Activated T-cell treated with anti-CD3 and anti-CD28 coated beads, Interleukin-2, amount 50 U/mL, for 72 hours (primary cell): ENCODE data around the gene ATXN10. TPM values are rescaled to one million over a fixed set of nuclear protein-coding genes. Genes with fewer than 3 reads are reported as not detected.
"Not testable (repeated sequence)": the region's sequence is repeated elsewhere in the genome, so short reads cannot be mapped to it uniquely, and the experiment has no call there.

ENCODE experiments used
- ATAC-seq, 2 donors: fragments of 150-1000 bp; cut with Tn5 transposase; replicated peaks in 1 of 2; 2 replicates each; pipeline ENCODE4 v1.10.0; 2021; ENCODE audit warnings: moderate library complexity in 2 of 2, mild to moderate bottlenecking in 1 of 2
- DNase-seq, 2 donors: peaks; one replicate each; pipeline ENCODE4 v3.0.0; 2021 to 2022; ENCODE audit warnings: mixed read lengths in 1 of 2
- H3K27ac Mint-ChIP-seq: one replicate; pipeline ENCODE4 v1.8.0; 2022; ENCODE audit warnings: mild to moderate bottlenecking, moderate library complexity, mixed read lengths
- H3K27me3 Mint-ChIP-seq: one replicate; pipeline ENCODE4 v1.8.0; 2022; ENCODE audit warnings: low read depth, mixed read lengths
- H3K36me3 Mint-ChIP-seq, 2 donors: one replicate each; pipeline ENCODE4 v1.8.0; 2022; ENCODE audit warnings: mixed read lengths in 2 of 2, mild to moderate bottlenecking in 1 of 2; ENCODE audit not compliant: insufficient read depth in 2 of 2
- H3K4me1 Mint-ChIP-seq: one replicate; pipeline ENCODE4 v1.8.0; 2022; ENCODE audit warnings: low read depth, mixed read lengths
- H3K4me3 Mint-ChIP-seq, 2 donors: one replicate each; pipeline ENCODE4 v1.8.0; 2022; ENCODE audit warnings: mild to moderate bottlenecking in 2 of 2, mixed read lengths in 2 of 2, moderate library complexity in 2 of 2
- H3K9me3 Mint-ChIP-seq, 2 donors: one replicate each; pipeline ENCODE4 v1.8.0; 2022; ENCODE audit warnings: mixed read lengths in 2 of 2
- total RNA-seq, 2 donors: library from RNA; stranded (reverse); gene quantifications; one replicate each; pipeline ENCODE4 v1.2.3, GENCODE V29; 2022

ATXN10 gene
- total RNA-seq, 2 donors from 2014 or later = 88.7 to 93.9 TPM

DNA sequence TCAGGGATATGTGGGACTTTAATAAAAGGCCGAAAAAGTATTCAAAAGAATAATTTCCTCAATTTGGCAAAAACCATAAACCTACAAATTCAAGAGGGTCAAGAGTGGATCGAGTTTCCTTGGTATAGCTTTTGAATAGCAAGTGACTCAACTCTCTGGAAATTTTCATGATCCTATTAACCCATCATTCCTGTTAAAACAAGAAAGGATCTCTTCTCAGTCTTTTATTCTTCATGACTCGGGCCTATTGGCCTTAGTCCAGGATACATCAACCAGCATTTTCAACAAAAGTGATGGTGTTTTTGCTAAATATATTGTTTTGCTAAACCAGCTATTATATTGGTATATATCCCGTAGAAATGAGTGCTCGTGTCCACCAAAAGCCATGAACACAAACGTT is 110.3 kb downstream of the ATXN10 start:
- Mint-ChIP-seq H3K27ac (no peak overlapping the region), H3K4me3 (no peak overlapping the region), H3K9me3 (no peaks in the 10 kb centered on the region), H3K27me3 (no peaks in the 10 kb centered on the region), H3K4me1 (no peaks in the 10 kb centered on the region), H3K36me3 (peaks cover 0 to 4% of the 10 kb centered on the region in 2 donors)
- ATAC-seq (no peak), DNase-seq (no peak)

DNA sequence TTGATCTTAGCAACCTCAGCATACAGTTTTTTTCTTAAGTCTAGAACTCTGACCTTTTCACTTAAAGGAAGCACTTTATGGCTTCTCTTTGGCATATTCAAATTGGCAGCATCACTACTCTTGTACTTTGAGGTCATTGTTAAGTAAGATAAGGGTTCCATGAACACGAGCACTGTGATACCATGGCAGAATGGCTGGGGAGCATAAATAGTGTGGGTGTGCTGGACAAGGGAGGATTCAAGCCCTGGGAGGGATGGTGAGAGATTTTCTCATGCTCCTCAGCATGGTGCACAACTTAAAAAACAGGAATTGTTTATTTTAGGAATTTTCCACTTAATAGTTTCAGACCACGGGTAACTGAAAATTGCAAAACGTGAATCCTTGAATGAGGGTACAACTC is 111.4 kb downstream of the ATXN10 start:
- ATAC-seq = no peak
- H3K9me3 Mint-ChIP-seq = no peaks in the 10 kb centered on the region
- no peak overlapping the region for H3K27ac Mint-ChIP-seq
- DNase-seq = no peak
- no peaks in the 10 kb centered on the region for H3K27me3 Mint-ChIP-seq
- no peaks in the 10 kb centered on the region for H3K4me1 Mint-ChIP-seq
- no peak overlapping the region for H3K4me3 Mint-ChIP-seq
- H3K36me3 Mint-ChIP-seq = peaks cover 0 to 4% of the 10 kb centered on the region in 2 donors

DNA sequence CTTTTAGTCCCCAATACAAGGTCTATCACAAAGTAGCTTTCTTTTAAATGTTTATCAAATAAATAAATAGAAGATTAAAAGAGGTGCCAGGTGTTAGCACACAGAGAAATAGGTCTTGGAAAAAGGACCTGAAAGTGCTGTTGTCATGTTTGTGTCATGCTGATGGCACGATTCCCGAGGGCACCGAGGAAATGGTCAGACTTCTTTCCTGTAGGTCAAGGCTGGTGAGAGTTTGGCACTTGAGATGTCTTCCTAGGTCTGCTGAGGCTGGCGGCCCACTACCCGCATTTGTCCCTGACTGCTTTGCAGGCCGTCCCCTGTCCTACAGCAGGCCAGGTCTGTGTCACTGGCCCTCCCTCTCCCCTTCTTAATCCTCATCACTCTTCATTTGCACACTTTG is 112.1 kb downstream of the ATXN10 start:
- no peak overlapping the region for H3K4me3 Mint-ChIP-seq
- H3K27me3 Mint-ChIP-seq = no peaks in the 10 kb centered on the region
- peaks cover 0 to 3% of the 10 kb centered on the region in 2 donors for H3K36me3 Mint-ChIP-seq
- DNase-seq (no peak), ATAC-seq (no peak)
- H3K4me1 Mint-ChIP-seq = no peaks in the 10 kb centered on the region
- no peaks in the 10 kb centered on the region for H3K9me3 Mint-ChIP-seq
- H3K27ac Mint-ChIP-seq = no peak overlapping the region

DNA sequence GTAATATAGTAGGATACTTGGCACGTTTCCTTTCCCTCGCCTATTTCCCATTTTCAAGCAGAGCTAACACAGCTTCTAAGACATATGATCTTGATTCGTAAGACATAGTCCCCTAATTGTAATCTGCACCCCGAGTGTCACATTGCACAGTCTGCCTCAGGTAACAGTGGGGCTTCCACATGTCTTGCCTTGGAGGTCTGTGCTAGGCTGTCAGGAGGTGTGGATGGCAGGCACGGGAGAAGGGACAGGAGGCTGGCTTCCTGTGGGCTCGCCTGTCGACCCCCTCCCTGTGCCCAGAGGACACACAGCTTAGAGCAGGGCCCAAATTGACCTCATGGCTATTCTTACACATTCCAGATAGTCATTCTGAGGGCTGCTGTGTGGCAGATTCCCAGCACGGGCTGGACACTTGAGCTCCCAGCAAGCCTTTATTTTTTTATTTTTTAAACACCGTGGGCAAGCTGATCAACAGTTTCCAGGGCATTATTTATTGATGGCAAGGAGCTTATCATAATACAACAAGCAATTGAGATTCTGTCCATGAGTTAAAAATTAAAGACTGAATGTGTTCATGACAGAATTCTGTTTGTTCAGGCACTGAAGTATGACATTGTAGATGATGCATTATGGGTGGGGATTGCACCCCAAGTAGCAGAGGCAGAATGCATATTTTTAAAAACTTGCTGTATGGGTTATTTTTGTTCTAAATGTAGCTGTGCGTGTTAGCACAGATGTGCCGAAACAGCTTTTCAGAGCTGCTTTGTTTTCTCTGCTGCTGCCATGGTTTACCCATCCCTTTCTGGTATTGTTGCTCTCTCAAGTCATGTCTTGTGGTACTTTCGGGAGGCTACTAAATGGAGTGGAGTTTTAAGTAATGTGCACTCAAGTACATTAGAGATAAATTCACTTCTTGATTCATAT is 113.0 kb downstream of the ATXN10 start:
- H3K4me1 Mint-ChIP-seq = no peaks in the 10 kb centered on the region
- ATAC-seq (no peak), DNase-seq (no peak)
- H3K27me3 Mint-ChIP-seq = no peaks in the 10 kb centered on the region
- no peaks in the 10 kb centered on the region for H3K9me3 Mint-ChIP-seq
- H3K36me3 Mint-ChIP-seq = peaks cover 2% of the 10 kb centered on the region in 2 donors
- H3K27ac Mint-ChIP-seq = no peak overlapping the region
- no peak overlapping the region for H3K4me3 Mint-ChIP-seq

DNA sequence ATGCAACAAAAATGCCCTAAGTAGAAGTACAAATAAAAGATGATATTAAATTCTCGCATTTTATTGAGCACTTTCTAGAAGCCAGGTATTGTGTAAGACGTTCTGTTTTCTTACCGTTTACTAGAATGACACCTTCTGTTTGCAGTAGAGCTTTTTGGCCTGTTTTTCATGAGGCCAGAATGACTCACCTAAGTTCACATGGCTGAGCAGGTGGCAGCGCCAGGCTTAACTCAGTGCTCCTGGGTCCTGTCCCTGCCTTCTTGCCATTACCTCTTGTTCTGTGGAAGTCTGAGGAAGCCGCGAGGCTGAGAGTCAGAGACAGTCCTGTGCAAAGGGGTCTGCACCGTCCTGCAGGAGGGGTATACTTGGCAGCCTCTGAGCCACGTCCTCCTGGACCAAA is 113.8 kb downstream of the ATXN10 start:
- DNase-seq = no peak
- ATAC-seq = no peak
- H3K27me3 Mint-ChIP-seq = no peaks in the 10 kb centered on the region

DNA sequence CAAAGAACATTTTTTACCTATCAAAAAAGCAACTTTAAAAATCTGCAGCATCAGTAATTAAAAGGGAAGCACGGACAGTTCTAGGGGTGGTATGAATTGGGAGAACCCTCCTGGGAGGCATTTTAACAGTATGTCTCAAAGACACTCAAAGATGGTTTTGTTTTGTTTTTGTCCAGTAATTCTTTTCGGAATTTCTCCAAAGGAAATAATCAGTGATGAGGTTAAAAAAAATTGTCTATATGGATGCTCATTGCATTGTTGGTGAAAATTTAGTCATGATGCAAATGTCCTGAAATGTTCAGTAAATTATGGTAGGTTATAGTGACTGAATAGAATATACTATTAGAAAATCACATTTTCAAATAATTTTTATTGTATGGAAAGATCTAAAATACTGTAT is 115.1 kb downstream of the ATXN10 start:
- Mint-ChIP-seq H3K9me3 (peaks cover 0 to 2% of the 10 kb centered on the region in 2 donors), H3K27me3 (no peaks in the 10 kb centered on the region)

More for the DNA sequence above, 113.8 kb downstream of the ATXN10 start:
- no peaks in the 10 kb centered on the region for H3K4me1 Mint-ChIP-seq
- no peaks in the 10 kb centered on the region for H3K9me3 Mint-ChIP-seq
- no peak overlapping the region for H3K4me3 Mint-ChIP-seq
- no peak overlapping the region for H3K27ac Mint-ChIP-seq
- peaks cover 2 to 4% of the 10 kb centered on the region in 2 donors for H3K36me3 Mint-ChIP-seq

DNA sequence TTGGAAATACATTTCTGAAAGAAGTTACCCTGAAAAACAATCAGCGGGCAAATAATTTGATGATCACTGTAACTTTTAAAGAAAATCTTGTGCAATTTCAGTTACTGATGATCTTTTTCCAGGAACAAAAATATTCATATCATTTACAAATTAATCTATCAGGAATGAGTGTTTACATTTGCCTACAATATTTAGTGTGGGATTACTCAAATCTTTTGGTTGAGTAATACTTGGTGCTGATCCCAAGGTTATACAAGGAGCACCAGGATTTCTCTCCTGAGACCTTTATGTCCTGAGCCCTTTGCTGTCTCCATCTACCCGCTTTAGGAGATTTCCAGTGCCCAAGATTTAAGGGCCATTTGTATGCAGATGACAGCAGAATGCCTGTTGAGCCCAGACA is 116.1 kb downstream of the ATXN10 start:
- no peak for DNase-seq
- H3K27me3 Mint-ChIP-seq = no peaks in the 10 kb centered on the region

More for the DNA sequence above, 115.1 kb downstream of the ATXN10 start:
- ATAC-seq (no peak), DNase-seq (no peak)
- Mint-ChIP-seq H3K27ac (no peak overlapping the region), H3K4me1 (no peaks in the 10 kb centered on the region), H3K36me3 (peaks cover 3 to 8% of the 10 kb centered on the region in 2 donors), H3K4me3 (no peak overlapping the region)

DNA sequence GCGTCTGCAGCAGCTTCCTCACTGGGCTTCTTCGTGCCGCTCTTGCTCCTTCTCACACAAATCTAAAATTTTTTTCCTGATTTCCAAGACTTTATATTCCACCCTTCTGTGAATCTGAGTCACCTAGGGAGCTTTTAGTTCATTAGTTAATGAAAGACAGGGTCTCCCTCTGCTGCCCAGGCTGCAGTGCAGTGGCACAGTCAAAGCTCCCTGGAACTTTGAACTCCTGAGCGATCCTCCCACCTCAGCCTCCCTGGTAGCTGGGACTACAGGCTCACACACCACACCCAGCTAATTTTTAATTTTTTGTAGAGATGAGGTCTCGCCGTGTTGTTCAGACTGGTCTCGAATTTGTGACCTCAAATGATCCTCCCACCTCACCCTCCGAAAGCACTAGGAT is 116.9 kb downstream of the ATXN10 start:
- Mint-ChIP-seq H3K4me3 (no peak overlapping the region), H3K27me3 (no peaks in the 10 kb centered on the region), H3K4me1 (no peaks in the 10 kb centered on the region), H3K27ac (no peak overlapping the region), H3K36me3 (peaks cover 6 to 18% of the 10 kb centered on the region in 2 donors), H3K9me3 (peaks cover 0 to 2% of the 10 kb centered on the region in 2 donors)
- no peak for DNase-seq
- ATAC-seq = no peak

More for the DNA sequence above, 116.1 kb downstream of the ATXN10 start:
- no peak for ATAC-seq
- H3K36me3 Mint-ChIP-seq = peaks cover 3 to 11% of the 10 kb centered on the region in 2 donors
- peaks cover 0 to 2% of the 10 kb centered on the region in 2 donors for H3K9me3 Mint-ChIP-seq
- H3K4me1 Mint-ChIP-seq = no peaks in the 10 kb centered on the region
- H3K27ac Mint-ChIP-seq = no peak overlapping the region
- no peak overlapping the region for H3K4me3 Mint-ChIP-seq

DNA sequence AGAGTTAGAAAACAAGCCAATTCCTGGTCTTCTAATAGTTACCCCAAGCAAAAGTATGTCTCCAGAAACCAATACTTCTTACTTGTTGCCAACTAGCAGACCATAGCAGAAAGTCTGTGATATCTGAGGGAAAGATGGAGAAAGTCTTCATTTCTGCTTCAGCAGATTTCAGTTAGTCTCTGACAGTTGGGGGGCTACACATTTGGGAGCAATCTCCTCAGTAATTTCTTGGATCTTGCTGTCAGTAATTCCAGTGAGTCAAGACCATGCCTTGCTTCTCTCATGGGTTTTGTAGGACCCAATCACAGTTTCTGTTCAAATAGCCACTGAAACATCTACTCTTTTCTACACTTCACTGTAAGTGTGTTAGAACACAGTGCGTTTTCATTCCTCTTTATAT is 118.8 kb downstream of the ATXN10 start:
- Mint-ChIP-seq H3K9me3 (peaks cover 7 to 8% of the 10 kb centered on the region in 2 donors), H3K36me3 (peaks cover 8 to 31% of the 10 kb centered on the region in 2 donors), H3K27me3 (no peaks in the 10 kb centered on the region), H3K4me1 (no peaks in the 10 kb centered on the region), H3K4me3 (no peak overlapping the region), H3K27ac (peak overlapping the region; percentile 76)
- DNase-seq = no peak
- no peak for ATAC-seq

DNA sequence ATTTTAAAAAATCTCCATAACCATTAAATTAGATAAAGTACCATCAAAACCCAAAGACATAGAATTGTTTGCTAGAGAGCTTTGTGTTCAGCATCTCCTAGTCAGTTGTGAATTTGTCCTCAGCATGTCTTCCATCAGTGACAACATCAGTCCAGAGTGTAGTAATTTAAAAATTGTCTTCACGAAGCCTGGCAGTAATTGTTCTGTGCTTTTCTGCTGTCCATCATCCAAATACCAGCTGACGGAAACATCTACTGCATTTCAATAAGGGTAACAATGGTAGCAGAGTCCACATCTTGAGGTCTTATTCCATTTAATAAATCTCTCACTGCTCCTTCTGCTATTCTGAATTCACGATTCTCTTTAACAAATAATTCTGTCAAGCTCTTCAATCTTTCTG is 121.5 kb downstream of the ATXN10 start:
- ATAC-seq (no peak), DNase-seq (no peak)
- Mint-ChIP-seq H3K4me1 (no peaks in the 10 kb centered on the region), H3K4me3 (no peak overlapping the region), H3K27ac (no peak overlapping the region), H3K36me3 (peaks cover 17 to 50% of the 10 kb centered on the region in 2 donors), H3K27me3 (no peaks in the 10 kb centered on the region), H3K9me3 (peaks cover 14 to 18% of the 10 kb centered on the region in 2 donors)

DNA sequence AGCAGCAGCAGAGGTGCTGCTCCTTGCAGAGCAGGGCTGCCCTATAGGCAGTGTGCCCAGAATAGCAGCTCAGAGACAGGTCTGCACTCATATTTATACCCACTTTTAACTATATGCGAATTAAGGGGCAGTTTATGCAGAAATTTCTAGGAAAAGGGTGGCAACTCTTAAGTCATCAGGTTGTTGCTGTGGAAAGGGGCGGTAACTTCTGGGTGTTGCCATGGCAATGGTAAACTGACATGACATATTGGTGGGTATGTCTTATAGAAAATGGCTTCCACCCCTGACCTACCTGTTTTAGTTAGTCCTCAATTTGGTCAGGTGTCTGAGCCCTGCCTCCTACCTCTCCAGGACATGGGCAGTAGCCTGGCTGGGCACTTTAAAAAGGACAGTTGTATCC is 122.3 kb downstream of the ATXN10 start:
- no peak overlapping the region for H3K4me3 Mint-ChIP-seq
- no peak for DNase-seq
- no peaks in the 10 kb centered on the region for H3K27me3 Mint-ChIP-seq
- no peaks in the 10 kb centered on the region for H3K4me1 Mint-ChIP-seq
- H3K36me3 Mint-ChIP-seq = peaks cover 21 to 54% of the 10 kb centered on the region in 2 donors
- no peak overlapping the region for H3K27ac Mint-ChIP-seq
- ATAC-seq = no peak
- H3K9me3 Mint-ChIP-seq = peaks cover 14 to 18% of the 10 kb centered on the region in 2 donors

DNA sequence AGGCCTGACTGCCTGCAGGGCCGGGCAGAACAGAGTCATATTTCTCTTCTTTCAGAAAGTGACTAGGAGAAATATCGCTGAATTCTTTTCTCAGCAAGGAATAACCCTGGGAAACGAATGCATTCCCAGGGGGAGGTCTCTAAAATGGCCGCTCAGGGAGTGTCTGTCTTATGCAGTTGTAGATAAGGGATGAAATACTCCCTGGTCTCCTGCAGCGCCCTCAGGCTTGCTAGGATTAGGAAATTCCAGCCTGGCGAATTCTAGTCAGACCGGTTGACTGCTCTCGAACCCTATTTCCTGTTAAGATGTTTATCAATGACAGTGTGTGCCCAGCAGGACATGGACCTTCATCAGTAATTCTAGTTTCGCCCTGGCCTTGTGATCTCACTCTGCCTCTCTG is 124.4 kb downstream of the ATXN10 start:
- H3K4me3 Mint-ChIP-seq, H3K27ac Mint-ChIP-seq, H3K27me3 Mint-ChIP-seq, ATAC-seq, DNase-seq, H3K4me1 Mint-ChIP-seq: not testable (repeated sequence)
- Mint-ChIP-seq H3K9me3 (peaks cover 14 to 18% of the 10 kb centered on the region in 2 donors), H3K36me3 (peaks cover 17 to 46% of the 10 kb centered on the region in 2 donors)

DNA sequence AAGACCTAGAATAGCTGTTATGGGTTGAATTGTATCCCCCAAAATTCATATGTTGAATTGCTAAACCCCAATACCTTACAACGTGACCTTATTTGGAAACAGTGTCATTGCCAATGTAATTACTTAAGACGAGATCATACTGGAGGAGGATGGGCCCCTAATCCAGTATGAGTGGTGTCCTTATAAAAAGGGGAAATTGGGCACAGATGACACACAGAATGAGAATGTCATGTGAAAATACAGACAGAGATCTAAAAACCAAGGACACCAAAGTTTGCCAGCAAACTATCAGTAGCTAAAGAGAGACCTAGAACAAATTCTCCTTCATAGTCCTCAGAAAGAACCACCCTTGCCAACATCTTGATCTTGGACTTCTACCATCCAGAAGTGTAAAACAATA is 127.7 kb downstream of the ATXN10 start:
- no peak for DNase-seq
- Mint-ChIP-seq H3K4me3 (no peak overlapping the region), H3K4me1 (no peaks in the 10 kb centered on the region), H3K27ac (no peak overlapping the region), H3K27me3 (no peaks in the 10 kb centered on the region), H3K9me3 (peaks cover 14 to 16% of the 10 kb centered on the region in 2 donors), H3K36me3 (peaks cover 15 to 32% of the 10 kb centered on the region in 2 donors)
- ATAC-seq = no peak
